ENCODE data around the gene FAF1. TPM values are rescaled to one million over a fixed set of nuclear protein-coding genes. Genes with fewer than 3 reads are reported as not detected.

FAF1 gene
- total and polyA plus RNA-seq, 9 of the 15 experiments (the other 6 are each of a cell fraction or from before 2014, with no cell fraction given) = 48.7 to 225 (median 118) TPM

DNA sequence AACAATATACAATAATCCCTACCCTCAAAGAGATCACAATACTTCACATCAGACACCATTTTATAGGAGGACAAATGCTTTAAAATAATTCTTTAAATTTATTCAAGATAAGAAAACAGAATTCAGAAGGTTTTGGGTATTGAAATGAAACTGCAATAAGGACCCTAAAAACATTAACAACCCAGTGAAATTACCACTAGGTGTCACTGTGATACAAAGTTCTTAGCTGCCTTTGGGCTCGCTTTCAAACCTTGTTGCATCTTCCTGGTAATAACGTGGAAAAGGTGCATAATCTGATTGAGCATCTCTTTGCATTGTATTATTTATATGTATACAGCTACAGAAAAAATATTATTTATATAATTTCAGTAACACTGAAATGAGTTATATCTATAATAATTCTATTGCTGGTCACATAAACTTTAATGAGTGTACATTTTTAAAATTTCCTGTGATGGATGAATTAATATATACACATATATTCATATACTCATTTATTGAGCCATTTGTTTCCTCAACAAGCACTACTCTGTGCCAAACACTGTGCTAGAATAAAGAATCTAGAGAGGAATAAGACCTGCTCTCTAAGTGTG is 185.2 kb downstream of the FAF1 start (continued):
- 0 out of 2 replicates have a peak, but pooled peaks have one; percentile 45 for TF ChIP-seq SMC3 (conservative IDR thresholded peaks at IDR 0.05; ENCODE audit: insufficient read depth, low read depth, low read length)
- TF ChIP-seq RCOR1 (IDR thresholded peaks at IDR 0.05; ENCODE audit: borderline replicate concordance in 1 of 2, low read depth in 2 of 2, low read length in 2 of 2) = 0 out of 4 replicates have a peak, but pooled peaks of 1 of the 2 experiments have one; percentile 7
- TF ChIP-seq RAD21 (CRISPR knock-in tag; conservative IDR thresholded peaks at IDR 0.05 in 1 of 2, IDR thresholded peaks at IDR 0.05 in 1 of 2) = peak; percentile 79 to 81
- TF ChIP-seq, protein P1, sequence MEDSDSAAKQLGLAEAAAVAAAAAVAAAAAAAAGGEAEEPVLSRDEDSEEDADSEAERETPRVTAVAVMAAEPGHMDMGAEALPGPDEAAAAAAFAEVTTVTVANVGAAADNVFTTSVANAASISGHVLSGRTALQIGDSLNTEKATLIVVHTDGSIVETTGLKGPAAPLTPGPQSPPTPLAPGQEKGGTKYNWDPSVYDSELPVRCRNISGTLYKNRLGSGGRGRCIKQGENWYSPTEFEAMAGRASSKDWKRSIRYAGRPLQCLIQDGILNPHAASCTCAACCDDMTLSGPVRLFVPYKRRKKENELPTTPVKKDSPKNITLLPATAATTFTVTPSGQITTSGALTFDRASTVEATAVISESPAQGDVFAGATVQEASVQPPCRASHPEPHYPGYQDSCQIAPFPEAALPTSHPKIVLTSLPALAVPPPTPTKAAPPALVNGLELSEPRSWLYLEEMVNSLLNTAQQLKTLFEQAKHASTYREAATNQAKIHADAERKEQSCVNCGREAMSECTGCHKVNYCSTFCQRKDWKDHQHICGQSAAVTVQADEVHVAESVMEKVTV (CRISPR knock-in tag; IDR thresholded peaks at IDR 0.05) = peak; percentile 67

DNA sequence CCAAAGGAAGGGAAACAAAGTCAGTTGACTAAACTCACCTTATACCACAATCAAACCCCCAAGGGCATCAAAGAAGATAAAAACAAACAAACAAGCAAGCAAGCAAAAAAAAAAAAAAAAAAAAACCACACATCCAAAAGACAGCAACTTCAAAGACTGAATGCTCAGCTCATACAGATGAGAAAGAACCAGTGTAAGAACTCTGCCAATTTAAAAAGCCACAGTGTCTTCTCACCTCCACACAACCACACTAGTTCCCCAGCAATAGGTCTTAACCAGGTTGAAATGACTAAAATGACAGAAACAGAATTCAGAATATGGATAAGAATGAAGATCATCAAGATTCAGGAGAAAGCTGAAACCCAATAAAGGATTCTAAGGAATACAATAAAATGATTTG is 193.4 kb downstream of the FAF1 start:
- no peak overlapping the region for H3K4me3 ChIP-seq
- intact Hi-C loops (cut with micrococcal nuclease) (no loop called here), in situ Hi-C loops (cut with MboI) (no loop called here)
- H3K9me1 ChIP-seq (ENCODE audit: control insufficient read depth, insufficient read depth, low read length) = no peaks in the 10 kb centered on the region
- ChIA-PET POLR2A (interaction anchor here (0.7 kb wide), 1 partner anchor 161 kb away, joined by 3 read pairs; no protein-coding TSS in a partner anchor), CTCF (ENCODE audit: low intra/inter-chr PET ratio) (no interaction called here)
- H3K27ac ChIP-seq (ENCODE audit: extremely low read depth, low read depth, low read length) = no peak overlapping the region
- BruUV-seq (replicated peaks) = no TSS peak
- no peak overlapping the region for H3K4me2 ChIP-seq (ENCODE audit: insufficient read depth, low read length)
- H4K20me1 ChIP-seq (replicated peaks; ENCODE audit: control insufficient read depth, insufficient read depth, low read length) = no peaks in the 10 kb centered on the region
- no peaks in the 10 kb centered on the region for H3K9me3 ChIP-seq (replicated peaks; ENCODE audit: control insufficient read depth, insufficient read depth, low read depth, low read length)
- H3K36me3 ChIP-seq (ENCODE audit: control insufficient read depth, insufficient read depth, low read length) = peaks cover 10% of the 10 kb centered on the region; the same call in 2 of the 3 replicates
- H3K79me2 ChIP-seq (ENCODE audit: control insufficient read depth, insufficient read depth, low read length) = peaks cover 63% of the 10 kb centered on the region
- FAIRE-seq (no peak), ATAC-seq (no peak), DNase-seq (ENCODE audit: extremely low read depth in 1 of 4, low spot score in 3 of 4) (no peak)
- H3K4me1 ChIP-seq (replicated peaks in 1 of 2; ENCODE audit: control insufficient read depth in 2 of 2, insufficient read depth in 2 of 2, low read length in 2 of 2) = no peaks in the 10 kb centered on the region
- H3K9ac ChIP-seq (ENCODE audit: insufficient read depth in 1 of 2, low read depth in 2 of 2, low read length in 2 of 2) = no peak overlapping the region
- H3K27me3 ChIP-seq (ENCODE audit: control insufficient read depth in 2 of 2, insufficient read depth in 2 of 2, low read length in 2 of 2) = no peaks in the 10 kb centered on the region
- H2AFZ ChIP-seq (ENCODE audit: low read depth, low read length) = no peak overlapping the region
- TF ChIP-seq, protein P2, sequence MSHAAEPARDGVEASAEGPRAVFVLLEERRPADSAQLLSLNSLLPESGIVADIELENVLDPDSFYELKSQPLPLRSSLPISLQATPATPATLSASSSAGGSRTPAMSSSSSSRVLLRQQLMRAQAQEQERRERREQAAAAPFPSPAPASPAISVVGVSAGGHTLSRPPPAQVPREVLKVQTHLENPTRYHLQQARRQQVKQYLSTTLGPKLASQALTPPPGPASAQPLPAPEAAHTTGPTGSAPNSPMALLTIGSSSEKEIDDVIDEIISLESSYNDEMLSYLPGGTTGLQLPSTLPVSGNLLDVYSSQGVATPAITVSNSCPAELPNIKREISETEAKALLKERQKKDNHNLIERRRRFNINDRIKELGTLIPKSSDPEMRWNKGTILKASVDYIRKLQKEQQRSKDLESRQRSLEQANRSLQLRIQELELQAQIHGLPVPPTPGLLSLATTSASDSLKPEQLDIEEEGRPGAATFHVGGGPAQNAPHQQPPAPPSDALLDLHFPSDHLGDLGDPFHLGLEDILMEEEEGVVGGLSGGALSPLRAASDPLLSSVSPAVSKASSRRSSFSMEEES (CRISPR knock-in tag; IDR thresholded peaks at IDR 0.05) = no peak
- TF ChIP-seq, protein P3, sequence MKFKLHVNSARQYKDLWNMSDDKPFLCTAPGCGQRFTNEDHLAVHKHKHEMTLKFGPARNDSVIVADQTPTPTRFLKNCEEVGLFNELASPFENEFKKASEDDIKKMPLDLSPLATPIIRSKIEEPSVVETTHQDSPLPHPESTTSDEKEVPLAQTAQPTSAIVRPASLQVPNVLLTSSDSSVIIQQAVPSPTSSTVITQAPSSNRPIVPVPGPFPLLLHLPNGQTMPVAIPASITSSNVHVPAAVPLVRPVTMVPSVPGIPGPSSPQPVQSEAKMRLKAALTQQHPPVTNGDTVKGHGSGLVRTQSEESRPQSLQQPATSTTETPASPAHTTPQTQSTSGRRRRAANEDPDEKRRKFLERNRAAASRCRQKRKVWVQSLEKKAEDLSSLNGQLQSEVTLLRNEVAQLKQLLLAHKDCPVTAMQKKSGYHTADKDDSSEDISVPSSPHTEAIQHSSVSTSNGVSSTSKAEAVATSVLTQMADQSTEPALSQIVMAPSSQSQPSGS (CRISPR knock-in tag; IDR thresholded peaks at IDR 0.05) = no peak
- no peak for TF ChIP-seq PHB (CRISPR knock-in tag; IDR thresholded peaks at IDR 0.05)
- TF ChIP-seq, protein P4, sequence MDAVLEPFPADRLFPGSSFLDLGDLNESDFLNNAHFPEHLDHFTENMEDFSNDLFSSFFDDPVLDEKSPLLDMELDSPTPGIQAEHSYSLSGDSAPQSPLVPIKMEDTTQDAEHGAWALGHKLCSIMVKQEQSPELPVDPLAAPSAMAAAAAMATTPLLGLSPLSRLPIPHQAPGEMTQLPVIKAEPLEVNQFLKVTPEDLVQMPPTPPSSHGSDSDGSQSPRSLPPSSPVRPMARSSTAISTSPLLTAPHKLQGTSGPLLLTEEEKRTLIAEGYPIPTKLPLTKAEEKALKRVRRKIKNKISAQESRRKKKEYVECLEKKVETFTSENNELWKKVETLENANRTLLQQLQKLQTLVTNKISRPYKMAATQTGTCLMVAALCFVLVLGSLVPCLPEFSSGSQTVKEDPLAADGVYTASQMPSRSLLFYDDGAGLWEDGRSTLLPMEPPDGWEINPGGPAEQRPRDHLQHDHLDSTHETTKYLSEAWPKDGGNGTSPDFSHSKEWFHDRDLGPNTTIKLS (IDR thresholded peaks at IDR 0.05; ENCODE audit: borderline replicate concordance, low read depth) = no peak
- TF ChIP-seq RAD51 (IDR thresholded peaks at IDR 0.05; ENCODE audit: borderline replicate concordance, low read depth) = no peak
- no peak for TF ChIP-seq RFX1 (IDR thresholded peaks at IDR 0.05)
- no peak for TF ChIP-seq CTBP1 (IDR thresholded peaks at IDR 0.05; ENCODE audit: borderline replicate concordance)
- TF ChIP-seq ZNF586 (CRISPR knock-in tag; conservative IDR thresholded peaks at IDR 0.05) = no peak
- TF ChIP-seq CBFA2T2 (conservative IDR thresholded peaks at IDR 0.05) = no peak
- no peak for TF ChIP-seq HEY1 (CRISPR knock-in tag; IDR thresholded peaks at IDR 0.05; ENCODE audit: borderline replicate concordance)
- no peak for TF ChIP-seq TAF7 (tag; IDR thresholded peaks at IDR 0.05)

Measured in K562 (cell line).